Calu3 (cell line): ENCODE measurements around the gene POU3F2. TPM values are rescaled to one million over a fixed set of nuclear protein-coding genes. Genes with fewer than 3 reads are reported as not detected.

Experiments used
- total RNA-seq: library from RNA; stranded (reverse); gene quantifications from 2 replicates; pipeline ENCODE4 v1.2.3, GENCODE V29; 2022

Gene POU3F2
- total RNA-seq, 1 experiment from 2014 or later: not detected

Other genes starting within 250 kb of the POU3F2 start
- 11.5 and 13.1 TPM in 2 replicates for gene FBXL4, start 113.4 kb downstream of the POU3F2 start, total RNA-seq